Right lobe of liver (tissue), 4 donors: ENCODE data around the gene P2RY6.

Experiments used
- POLR2A ChIP-seq: fragments of 450-650 bp; IDR thresholded peaks from one replicate; pipeline ENCODE4 v1.6.1; 2017; ENCODE audit warnings: antibody characterized with exemption, mild to moderate bottlenecking
- TF ChIP-seq, protein P1 (sequence below), 4 donors: fragments of 200-600 bp in 3 of 4; fragments of 450-650 bp in 1 of 4; IDR thresholded peaks; one replicate each; pipeline versions ENCODE4 v1.5.1 to v1.8.0; 2016 to 2022; ENCODE audit warnings: antibody characterized with exemption in 4 of 4, mild to moderate bottlenecking in 2 of 4
- donor health status: DM: no; HTN: no; CAD: no.
- donor health status: DM: no; HTN: no; CAD: no.
- donor health status: DM: no; HTN: yes; CAD: no.

DNA sequence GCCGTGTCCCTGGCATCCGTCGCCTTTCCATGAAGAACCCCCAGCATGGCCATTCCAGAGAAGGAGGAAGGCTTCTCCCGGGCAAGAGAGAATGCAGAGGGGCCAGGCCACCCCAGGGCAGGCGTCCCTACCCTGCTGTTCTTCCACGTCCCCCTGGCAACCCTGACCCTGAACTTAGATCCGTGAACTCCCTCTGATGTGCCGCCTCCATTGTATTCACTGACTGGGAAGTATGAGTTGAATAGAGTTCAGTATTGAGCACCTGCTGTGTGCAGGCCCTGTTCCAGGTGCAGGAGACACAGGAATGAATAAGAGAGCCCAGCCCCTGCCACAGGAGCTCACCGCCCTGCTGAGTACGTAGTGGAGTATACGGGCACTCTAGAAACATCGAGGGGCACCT is 74.9 kb downstream of the P2RY6 start:
- TF ChIP-seq, protein P1, sequence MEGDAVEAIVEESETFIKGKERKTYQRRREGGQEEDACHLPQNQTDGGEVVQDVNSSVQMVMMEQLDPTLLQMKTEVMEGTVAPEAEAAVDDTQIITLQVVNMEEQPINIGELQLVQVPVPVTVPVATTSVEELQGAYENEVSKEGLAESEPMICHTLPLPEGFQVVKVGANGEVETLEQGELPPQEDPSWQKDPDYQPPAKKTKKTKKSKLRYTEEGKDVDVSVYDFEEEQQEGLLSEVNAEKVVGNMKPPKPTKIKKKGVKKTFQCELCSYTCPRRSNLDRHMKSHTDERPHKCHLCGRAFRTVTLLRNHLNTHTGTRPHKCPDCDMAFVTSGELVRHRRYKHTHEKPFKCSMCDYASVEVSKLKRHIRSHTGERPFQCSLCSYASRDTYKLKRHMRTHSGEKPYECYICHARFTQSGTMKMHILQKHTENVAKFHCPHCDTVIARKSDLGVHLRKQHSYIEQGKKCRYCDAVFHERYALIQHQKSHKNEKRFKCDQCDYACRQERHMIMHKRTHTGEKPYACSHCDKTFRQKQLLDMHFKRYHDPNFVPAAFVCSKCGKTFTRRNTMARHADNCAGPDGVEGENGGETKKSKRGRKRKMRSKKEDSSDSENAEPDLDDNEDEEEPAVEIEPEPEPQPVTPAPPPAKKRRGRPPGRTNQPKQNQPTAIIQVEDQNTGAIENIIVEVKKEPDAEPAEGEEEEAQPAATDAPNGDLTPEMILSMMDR (IDR thresholded peaks at IDR 0.05), result no peak
- TF ChIP-seq POLR2A, result no peak
